Measurements from ENCODE around the gene FMN1.

The FMN1 gene

GRCh38 chr15:33099739-33100138 is 94.8 kb downstream of the FMN1 start:
- TF ChIP-seq CTCF (conservative IDR thresholded peaks at IDR 0.05) (no peak), ZFX (IDR thresholded peaks at IDR 0.05) (no peak)
- H3K27ac ChIP-seq, result no peak overlapping the region

GRCh38 chr15:33099213-33099612 is 95.3 kb downstream of the FMN1 start:
- H3K27ac ChIP-seq, result no peak overlapping the region
- TF ChIP-seq CTCF (conservative IDR thresholded peaks at IDR 0.05) (no peak), ZFX (IDR thresholded peaks at IDR 0.05) (no peak)

- TF ChIP-seq CTCF (conservative IDR thresholded peaks at IDR 0.05) (no peak), ZFX (IDR thresholded peaks at IDR 0.05) (no peak)
- no peak overlapping the region for H3K27ac ChIP-seq
Observed at GRCh38 chr15:33098094-33099058, 96.1 kb downstream of the FMN1 start.

GRCh38 chr15:33096134-33096533 is 98.4 kb downstream of the FMN1 start:
- TF ChIP-seq ZFX (IDR thresholded peaks at IDR 0.05), result no peak
- no peak for TF ChIP-seq CTCF (conservative IDR thresholded peaks at IDR 0.05)
- no peak overlapping the region for H3K27ac ChIP-seq

GRCh38 chr15:33095641-33096040 is 98.9 kb downstream of the FMN1 start:
- no peak overlapping the region for H3K27ac ChIP-seq
- TF ChIP-seq ZFX (IDR thresholded peaks at IDR 0.05) (no peak), CTCF (conservative IDR thresholded peaks at IDR 0.05) (no peak)

- no peak for TF ChIP-seq ZFX (IDR thresholded peaks at IDR 0.05)
- no peak for TF ChIP-seq CTCF (conservative IDR thresholded peaks at IDR 0.05)
- H3K27ac ChIP-seq, result no peak overlapping the region
Observed at GRCh38 chr15:33094336-33094735, 100.2 kb downstream of the FMN1 start.

GRCh38 chr15:33093222-33093621 is 101.3 kb downstream of the FMN1 start:
- H3K27ac ChIP-seq, result no peak overlapping the region
- no peak for TF ChIP-seq CTCF (conservative IDR thresholded peaks at IDR 0.05)
- TF ChIP-seq ZFX (IDR thresholded peaks at IDR 0.05), result no peak

Measured in C4-2B (cell line).